GM10266 (cell line): ENCODE measurements around the gene ARNT2.

Experiments
- DNase-seq: peaks from one replicate; pipeline ENCODE4 v3.0.0; 2012; ENCODE audit errors: extremely low spot score
- TF ChIP-seq, protein P1 (sequence below): IDR thresholded peaks from 2 replicates; pipeline ENCODE4 v1.5.1; 2012; ENCODE audit warnings: mild to moderate bottlenecking, low read depth; ENCODE audit not compliant: control insufficient read depth, insufficient read depth; ENCODE audit errors: missing control alignments

Gene ARNT2

DNA sequence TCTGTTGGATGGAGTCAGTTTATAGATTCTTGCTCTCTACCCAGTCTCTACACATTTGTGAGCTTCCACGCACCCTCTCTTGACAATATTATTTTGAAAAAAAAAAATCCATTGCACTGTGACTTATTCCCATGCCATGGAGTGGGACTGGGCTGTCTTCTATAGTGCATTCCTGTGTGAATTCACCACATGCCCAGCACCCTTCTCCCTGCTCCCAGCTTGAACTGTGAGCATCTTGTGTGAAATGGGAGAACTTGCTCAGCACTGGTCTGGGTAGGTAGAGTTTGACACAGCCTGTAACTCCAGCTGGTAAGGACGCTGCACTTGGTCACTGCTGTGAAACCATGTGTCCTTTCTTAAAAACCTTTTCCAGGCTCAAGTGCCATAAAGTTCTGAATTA, 91.9 kb downstream of the ARNT2 start:
- TF ChIP-seq, protein P1, sequence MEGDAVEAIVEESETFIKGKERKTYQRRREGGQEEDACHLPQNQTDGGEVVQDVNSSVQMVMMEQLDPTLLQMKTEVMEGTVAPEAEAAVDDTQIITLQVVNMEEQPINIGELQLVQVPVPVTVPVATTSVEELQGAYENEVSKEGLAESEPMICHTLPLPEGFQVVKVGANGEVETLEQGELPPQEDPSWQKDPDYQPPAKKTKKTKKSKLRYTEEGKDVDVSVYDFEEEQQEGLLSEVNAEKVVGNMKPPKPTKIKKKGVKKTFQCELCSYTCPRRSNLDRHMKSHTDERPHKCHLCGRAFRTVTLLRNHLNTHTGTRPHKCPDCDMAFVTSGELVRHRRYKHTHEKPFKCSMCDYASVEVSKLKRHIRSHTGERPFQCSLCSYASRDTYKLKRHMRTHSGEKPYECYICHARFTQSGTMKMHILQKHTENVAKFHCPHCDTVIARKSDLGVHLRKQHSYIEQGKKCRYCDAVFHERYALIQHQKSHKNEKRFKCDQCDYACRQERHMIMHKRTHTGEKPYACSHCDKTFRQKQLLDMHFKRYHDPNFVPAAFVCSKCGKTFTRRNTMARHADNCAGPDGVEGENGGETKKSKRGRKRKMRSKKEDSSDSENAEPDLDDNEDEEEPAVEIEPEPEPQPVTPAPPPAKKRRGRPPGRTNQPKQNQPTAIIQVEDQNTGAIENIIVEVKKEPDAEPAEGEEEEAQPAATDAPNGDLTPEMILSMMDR = no peak

DNA sequence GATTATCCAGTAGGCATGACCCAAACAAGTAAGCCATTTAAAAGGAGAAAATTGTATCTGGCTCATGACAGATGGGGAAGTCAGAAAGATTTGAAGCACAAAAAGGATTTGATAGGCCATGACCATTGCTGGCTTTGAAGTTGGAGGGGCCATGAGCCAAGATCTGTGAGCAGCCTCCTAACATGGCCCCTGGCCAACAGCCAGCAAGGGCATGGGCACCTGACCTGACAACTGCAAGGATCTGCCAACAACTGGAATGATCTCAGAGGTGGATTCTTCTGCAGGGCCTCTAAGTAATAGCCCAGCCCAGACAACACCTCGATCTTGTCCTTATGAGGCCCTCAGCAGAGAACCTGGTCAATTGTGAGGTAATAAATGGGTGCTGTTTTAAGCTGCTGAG, 93.0 kb downstream of the ARNT2 start:
- TF ChIP-seq, protein P1 = no peak
- no peak for DNase-seq

More for the DNA sequence above, 91.9 kb downstream of the ARNT2 start:
- DNase-seq = no peak

DNA sequence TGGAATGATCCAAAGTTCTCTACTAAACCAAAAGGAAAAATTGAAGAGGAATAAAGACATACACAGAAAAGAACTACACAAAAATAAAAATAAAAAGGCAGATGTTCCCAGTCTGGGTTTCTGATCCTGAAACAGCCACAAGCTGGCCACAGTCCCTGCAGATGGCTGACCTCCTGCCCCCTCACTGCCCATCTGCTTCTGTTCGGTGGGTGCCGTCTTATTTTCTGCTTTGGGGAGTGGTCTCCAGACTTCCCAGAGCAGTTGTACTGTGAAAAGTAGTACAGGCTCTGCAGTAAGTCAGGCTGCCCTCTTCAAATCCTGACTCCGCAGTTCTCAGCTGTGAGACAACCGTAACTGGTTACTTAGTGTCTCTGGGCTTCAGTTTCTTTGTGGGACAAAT, 94.5 kb downstream of the ARNT2 start:
- no peak for DNase-seq
- TF ChIP-seq, protein P1 = no peak

DNA sequence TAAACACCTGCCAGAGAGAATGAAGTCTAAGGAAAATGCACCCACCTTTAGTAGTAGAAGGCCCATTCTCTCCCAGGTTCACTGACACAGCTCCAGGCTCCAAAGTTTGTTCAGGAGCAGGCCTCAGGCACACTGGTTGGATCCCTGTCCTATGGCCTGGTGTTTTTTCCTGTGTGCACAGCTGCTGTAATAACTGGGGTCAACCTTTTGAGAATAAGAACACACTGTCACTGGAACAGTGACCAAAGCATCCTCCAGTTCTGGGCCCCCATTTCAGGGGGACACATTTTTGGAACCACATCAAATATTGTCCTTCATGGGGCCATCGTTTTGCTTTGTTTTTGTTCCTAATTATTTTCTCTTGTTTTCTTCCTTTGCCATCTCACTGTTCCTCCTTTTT, 95.8 kb downstream of the ARNT2 start:
- TF ChIP-seq, protein P1 = no peak
- no peak for DNase-seq

DNA sequence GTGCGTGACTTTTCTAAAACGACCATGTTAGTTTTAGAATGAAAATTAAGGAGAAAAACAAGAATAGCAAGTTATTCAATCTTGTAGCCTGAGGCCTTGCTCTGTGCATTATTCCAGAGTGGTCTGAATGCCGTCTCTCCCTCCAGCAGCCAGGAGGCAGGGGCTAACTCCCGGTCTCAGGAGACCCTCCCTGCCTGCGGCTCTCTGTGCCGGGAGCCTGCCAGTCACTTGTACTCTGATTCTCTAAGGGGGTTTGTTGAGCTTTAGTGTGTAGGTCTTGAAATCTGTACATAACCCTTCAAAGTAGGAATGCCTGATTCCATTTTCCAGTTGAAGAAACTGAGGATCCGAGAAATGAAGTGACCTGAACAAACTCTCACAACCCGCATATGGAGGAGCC, 97.3 kb downstream of the ARNT2 start:
- TF ChIP-seq, protein P1 = no peak
- no peak for DNase-seq

DNA sequence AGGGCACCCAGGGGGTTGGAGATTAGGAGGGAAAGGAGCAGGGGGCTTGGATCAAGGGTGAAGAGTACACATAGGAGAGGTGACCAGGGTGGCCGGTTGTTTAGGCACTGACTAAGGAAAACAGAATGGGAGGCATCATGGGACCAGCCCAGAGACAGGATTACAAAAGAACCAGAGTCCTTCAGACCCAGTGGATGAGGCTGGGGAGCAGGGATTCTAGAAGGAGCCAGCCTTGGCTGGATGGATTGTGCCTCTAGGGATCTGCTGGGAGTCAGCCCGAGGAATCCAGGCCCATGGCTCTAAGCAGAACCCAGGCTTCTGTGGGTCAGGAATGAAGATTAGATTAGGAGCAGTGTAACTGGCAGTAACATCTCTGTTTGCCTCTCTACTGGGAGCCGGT, 98.6 kb downstream of the ARNT2 start:
- DNase-seq = no peak
- TF ChIP-seq, protein P1 = no peak

DNA sequence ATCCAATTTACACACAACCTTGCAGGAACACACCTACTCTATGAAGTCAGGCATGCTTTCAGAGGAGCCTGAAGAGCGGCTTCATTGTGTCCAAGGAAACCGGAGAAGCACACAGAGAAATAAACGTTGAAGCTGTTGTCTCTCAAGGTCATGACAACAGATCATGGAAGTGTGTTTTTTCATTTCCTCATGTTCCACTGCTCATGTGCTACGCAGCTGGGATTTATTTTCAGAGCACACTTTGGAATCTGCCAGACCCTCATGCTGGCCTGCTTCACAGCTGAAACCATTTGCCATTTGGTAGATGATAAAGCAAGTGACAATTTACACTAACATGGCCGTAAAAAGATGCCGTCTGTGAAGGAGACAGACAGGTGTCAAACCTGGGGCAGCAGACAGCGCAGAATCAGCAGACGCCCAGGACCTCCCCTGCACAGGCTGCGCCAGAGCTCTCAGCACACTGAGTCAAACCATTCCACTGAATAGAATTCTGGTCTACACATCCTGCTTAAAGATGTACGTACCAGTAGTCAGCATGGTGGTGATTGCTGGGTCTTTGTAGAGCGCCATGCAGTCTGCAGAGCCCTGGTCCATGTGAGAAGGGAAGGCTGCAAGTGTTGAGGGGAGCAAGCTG, 99.3 kb downstream of the ARNT2 start:
- no peak for DNase-seq
- TF ChIP-seq, protein P1 = no peak
